GDM1 (cell line): ENCODE data around the gene ANKRA2.
"Not testable (repeated sequence)": the region's sequence is repeated elsewhere in the genome, so short reads cannot be mapped to it uniquely, and the experiment has no call there.

ENCODE experiments used
- DNase-seq: peaks from one replicate; lab custom pipeline; 2025; lab: John Stamatoyannopoulos, UW

The ANKRA2 gene

DNA sequence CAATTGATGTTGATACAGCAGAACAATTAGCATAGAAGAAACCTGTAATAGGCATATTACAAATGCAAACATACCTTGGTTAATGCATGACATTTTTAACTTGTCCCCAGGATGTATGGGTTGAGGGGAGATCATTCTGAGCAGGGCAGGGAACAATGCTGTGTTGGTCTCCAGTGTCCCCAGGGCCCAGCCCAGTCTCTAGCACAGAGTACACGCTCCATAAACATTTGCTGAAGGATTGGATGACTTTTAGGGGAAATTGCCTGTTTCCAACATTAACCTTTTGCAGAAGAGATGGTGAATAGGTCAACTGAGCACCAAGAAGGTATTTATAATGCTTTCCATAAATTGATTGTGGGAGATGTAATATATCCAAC lies 20.0 kb downstream of the ANKRA2 start:
- DNase-seq = no peak

DNA sequence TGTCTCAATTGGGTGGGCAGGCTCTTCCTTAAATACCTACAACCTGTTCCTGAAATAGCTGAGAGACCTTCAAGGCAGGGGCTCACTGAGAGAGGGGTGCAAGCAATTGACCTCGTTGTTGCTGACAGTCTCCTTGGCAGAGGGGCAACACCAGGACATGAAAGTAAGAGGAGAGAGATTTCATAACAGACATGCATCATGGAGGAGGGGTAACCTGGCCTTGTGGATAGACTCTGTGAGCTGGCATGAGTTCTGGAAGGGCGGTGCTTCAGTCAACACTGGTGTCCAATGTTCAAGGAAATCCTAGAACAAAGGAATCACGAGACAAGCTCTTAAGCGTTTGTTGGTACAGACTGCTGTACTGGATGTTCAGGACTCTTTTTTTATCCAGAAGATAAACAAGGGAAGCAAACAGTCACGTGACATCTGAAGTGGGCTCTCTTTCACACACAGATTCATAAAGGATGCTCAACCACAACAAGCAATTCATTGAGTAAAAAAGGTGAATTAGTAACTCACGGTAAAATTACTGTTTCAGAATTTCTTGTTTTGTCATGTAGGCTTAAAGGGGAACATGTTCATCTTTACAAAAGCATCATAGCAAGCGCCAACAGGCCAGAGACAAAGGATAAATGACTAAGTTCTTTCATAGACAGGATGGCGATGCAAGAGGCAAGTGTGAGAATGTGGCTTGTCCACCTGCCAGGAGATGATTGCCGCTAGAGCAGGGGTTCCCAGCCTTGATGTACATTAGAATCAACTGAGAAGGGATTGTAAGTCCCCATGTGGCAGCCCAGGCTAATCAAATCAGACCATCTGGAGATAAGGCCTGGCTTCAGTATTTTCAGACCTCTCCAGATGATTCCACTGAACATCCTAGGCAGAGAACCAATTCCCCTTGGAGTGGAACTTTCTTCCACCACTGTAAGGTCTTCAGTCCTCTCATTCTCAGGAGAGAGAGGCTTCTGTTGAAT lies 20.7 kb downstream of the ANKRA2 start:
- no peak for DNase-seq

DNA sequence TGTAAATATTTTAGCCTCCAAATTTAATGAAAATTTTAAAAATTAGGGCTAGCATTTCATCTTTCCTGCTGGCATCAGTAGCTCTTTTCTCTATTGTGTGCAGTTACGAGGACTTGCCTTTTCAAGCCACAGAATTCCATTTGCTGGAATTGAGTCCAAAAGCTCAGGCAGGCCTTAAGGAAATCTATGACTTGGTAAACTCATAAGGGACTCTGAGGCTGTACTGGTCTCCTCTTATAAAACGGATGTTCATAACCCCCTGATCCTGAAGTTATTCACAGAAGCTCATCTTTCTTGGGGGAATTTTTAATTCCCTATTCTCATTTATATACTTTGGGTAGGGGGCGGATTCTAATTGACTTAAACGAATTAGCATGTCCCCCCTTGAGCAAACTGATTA lies 23.4 kb downstream of the ANKRA2 start:
- no peak for DNase-seq

DNA sequence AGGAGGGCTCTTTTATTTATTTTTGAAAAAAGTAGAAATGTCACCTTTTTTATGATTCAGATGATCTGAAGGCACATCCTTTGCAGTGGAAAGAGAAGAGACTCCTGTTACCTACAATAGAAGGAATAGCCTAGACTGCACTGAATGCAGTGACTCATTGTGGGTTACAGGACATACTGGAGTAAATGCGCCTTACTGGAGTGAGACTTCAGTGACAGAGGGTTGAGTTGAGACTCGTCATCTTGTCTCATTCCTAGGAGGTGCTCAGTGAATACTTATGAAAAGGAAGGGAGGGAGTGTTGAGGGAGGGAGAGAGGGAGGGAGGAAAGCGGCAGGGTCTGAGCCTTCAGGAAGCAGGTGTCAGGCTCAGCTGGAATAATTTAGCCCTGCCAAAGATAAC lies 25.2 kb downstream of the ANKRA2 start:
- DNase-seq = no peak

DNA sequence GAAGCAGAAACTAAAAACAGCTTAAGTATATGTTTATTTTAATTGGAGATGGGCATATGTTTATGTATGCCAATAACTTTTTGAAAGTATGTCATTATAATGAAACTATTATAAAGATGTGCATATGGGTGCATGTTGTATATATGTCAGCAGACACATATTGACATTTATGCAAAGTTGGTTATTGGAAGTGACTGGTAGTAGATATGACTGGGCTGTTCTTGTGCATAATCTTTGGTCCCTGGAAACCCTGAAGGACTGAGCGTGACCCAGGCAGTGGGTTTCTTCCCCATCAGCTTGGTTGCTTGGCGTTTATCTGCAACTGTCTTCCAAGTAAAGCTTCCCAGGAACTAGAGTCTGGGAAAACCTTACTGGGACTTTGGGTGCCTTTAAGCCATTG lies 25.7 kb downstream of the ANKRA2 start:
- DNase-seq = no peak

DNA sequence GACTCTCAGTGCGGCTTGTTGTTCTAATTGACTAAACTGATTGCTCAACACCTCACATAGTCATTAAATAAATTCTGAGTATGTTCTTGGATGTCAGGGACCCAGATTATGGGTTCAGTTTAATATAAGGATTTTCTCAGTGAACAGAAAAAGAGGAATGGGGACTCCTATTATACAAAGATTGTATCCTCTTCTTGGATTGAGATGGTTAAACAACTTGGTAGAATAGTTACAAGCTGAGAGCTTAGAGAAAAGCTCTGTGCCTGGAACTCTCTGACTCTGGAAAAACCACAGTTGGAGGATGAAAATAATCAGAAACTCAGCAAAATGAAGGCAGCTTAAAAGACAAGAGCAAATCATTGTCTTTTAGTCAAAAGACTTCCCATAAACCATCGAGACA lies 30.5 kb downstream of the ANKRA2 start:
- DNase-seq = no peak

DNA sequence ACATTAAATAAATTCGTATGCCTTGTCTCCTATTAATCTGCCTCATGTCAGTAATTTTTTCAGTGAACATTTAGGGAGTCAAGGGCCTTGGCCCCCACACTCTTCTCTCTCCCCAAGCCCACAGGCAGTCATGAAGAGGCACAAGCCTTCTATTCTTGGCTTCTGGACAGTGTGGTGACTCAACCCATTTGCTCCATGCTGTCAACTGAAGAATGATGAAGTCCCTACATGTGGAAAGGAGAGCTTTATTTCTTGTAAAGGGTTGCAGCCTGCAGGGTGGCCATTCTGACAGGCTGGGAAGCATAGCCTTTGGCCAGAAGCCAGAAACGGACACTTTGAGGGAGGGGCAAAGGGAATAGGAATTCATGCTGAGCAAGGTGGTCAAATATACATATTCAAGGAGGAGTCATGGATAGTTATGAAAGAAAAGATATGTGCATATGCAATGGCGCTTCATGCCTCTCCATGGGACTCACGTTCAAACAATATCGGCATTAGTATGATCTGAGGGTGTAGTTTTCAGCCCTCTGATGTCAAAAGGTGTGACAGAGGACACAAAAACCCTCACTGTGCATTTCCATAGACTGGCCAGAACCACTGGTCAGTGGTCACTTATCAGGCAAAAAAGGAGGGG lies 31.3 kb downstream of the ANKRA2 start:
- no peak for DNase-seq

DNA sequence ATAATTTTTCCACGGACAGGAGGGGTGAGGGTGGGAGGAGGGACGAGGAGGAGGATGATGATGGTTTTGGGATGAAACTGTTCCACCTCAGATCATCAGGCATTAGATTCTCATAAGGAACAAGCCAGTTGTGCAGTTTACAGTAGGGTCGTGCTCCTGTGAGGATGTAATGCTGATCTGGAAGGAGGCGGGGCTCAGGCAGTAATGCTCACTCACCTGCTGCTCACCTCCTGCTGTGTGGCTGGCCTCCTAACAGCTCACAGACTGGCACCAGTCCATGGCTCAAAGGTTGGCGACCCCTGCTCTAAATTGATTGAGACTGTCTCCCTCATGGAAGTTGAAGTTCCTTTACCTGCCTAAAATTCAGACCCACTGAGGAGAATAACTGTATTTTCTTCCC lies 33.2 kb downstream of the ANKRA2 start:
- no peak for DNase-seq

DNA sequence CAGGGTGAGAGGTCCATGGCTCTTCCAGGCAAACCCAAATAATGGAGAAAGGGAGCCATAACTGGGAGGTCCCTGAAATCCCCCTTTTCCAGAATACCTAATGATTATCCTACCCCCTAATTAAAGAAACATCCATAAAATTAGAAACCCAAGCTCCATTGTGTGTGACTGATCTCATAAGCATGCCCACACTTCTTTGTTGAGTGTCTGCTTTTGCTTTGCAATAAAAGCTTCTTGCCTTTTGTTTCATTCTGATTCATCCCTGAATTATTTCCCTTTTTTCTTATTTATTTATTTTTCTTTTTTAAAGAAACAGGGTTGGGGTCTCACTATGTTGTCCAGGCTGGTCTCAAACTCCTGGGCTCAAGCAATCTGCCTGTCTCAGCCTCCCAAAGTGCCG lies 34.1 kb downstream of the ANKRA2 start:
- no peak for DNase-seq

DNA sequence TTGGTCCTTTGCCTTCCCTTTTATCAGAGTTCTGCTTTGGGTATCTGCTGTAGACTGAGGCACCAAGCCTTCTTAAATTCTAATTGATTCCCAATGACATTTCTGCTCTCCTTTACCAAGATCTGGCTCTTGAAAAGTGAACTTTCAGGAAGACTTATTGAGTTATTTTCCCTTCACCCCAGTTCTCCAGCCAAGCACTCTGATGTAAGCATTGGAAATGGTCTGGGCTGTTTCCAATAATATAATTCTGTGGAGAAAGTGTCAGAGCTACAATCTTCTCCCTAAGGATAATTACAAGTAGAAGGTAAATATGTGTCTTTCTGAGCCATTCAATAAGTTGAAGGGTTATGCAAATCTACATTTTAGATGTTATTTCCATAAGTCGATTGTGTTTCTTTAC lies 36.4 kb downstream of the ANKRA2 start:
- no peak for DNase-seq

DNA sequence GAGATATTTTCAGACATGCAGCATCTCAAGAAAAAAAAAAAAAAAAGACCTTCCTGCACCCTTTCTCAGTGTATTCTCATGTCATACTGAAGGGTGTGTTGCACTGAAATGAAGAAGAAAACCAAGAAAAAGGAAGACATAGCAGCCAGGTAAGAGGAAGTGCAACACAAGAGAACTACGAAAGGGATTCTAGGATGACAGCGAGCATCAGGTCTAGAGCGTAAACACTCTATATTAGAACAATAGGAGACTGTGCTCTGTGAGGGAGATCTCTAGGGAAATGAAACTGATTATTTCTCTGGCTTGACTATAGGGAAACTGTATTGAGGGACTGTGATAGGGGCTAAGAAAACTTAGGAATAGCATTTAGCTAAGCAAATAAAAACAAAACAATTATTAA lies 37.2 kb downstream of the ANKRA2 start:
- no peak for DNase-seq

DNA sequence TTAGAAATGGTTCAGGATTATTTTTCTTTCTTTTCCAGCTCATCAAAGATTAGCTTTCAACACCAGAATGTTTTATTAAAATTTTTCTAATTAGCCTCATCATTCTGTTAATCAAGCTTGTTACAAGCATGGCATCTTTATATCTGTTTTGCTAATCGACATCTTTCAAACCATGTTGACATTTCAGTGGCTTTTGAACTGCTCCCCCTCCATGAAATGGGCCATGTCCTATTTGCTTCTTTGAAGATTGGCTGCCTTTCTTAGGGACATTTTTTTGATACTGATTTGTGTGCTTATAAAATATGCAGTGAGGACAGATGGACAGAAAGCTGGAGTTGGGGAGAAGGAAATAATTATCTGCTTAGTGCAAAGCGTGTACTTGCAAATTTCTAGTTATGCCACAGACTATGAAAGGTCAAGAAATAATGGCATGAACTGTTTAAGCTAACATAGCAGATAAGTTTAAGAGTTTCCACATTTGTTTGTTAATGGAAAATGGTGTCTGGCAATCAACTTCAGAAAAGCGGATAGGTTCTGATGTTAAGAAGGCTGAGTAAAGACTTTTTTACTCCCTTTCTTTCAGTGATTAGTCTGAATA lies 39.7 kb downstream of the ANKRA2 start:
- DNase-seq = no peak

DNA sequence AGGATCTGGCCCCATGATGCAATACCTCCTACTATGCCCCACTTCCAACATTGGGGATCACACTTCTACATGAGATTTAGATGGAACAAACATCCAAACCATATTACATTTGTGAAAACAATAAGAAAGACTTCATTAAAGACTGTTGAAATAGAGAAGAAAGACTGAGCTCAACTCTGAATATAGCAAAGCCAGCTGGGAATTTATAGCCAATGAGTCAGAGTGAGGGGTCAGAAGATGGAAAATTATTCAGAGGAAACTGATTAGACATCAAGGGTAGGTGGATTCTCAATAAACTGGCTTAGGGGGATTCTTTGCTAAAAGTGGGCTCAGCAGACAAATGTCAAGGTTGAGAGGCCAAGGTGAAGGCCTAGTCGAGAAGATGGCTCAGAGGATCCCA lies 41.6 kb downstream of the ANKRA2 start:
- no peak for DNase-seq

DNA sequence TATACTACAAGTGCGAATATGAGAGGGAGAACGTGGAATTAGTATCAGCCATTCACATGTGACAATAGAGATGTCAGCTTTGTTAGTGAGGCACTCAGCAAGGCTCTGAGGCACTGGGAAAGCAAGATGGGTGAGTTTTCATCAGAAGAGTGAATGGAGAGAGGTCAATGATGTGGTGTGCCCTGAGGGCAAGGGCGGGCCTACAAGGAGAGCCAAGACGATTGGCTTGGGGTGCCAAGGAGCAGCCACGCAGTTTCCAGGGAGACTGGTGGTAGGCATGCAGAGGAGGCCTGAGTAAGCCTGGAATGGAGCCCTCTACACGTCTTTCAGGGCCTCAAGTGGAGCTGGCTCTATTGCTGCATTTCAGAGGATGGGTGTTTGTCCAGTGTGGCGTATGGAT lies 42.5 kb downstream of the ANKRA2 start:
- DNase-seq = no peak

DNA sequence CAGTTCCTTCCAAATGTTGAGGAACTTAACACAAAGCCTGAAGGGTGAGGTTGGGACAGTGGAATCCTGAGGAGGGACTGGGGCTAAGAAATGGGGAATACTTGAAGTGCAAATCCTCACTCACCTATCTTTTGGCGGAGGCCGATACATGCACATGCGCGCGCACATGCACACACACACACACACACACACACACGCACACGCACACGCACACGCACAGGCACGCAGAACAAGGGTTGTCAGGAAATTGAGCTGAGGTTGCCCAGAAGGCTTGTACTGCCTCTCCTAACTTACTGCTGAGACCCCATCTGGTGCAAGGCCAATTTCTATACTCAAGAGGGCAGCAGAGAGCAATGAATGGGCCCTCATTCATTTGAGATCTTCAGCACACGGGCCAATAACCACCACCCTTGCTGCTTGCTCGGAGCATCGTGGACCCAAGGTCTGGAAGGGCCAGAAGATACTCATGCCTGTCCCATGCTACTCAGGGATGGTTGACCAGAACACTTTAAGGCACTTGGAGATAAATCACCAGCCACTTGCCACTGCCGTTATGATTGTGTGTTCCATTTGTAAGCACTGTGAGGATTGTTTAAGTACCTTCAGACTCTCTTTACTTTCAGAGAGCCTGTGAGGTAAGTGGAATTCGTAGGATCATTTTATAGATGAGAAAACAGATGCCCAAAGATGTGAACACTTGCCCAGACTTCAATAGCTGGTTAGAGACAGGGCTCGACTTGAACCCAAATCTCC lies 45.7 kb downstream of the ANKRA2 start:
- DNase-seq = peak; percentile 68

DNA sequence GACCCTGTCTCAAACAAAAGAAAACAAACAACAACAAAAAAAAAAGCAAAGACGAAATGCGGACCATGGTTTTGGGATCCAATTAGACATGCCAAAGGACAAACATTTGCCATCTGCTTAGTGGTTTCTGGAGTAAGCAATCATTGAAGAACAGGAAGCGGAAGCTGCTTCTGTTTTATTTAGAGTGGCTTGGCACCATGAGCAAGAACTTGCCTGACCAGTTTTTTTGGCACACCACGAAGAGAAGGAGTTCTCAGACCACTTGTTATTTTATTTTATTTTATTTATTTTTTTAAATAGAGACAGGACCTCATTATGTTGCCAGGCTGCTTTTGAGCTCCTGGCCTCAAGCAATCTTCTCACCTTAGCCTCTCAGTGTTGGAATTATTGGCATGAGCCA lies 50.2 kb downstream of the ANKRA2 start:
- DNase-seq = no peak

DNA sequence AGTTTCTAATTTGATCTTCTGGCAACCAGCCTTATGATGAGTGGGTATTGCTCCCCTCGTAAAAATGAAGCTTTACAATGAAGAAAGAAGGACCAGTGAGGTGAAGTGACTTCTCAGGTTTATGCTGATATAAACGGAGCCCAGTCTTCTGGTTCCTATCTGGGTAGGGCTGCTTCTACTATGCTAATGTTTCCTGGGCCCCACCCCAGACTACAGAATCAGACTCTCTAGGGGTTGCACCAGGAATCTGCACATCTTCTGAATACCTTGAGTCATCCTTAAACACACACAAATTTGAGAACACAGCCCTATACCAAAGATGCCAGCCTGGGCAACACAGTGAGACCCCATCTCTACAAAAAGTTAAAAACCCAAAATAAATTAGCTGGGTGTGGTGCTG lies 51.0 kb downstream of the ANKRA2 start:
- DNase-seq = no peak

DNA sequence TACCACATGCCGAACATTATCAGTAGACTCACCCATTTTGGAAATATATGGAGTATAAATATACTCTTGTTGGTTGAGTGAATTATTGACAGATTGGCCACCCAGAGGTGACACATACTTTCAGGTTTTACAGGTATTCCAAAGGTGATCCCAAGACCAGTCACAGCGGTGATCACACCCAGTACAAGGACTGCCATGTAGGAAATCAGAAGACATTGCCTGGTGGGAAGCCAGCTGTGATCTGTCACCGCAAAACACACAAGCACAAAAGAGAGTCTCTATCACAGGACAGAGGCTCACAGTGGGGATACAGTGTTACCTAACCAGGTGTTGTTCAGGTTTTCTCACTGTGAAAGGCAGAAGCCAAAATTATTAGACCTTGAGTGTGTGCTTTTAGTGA lies 51.4 kb downstream of the ANKRA2 start:
- no peak for DNase-seq

DNA sequence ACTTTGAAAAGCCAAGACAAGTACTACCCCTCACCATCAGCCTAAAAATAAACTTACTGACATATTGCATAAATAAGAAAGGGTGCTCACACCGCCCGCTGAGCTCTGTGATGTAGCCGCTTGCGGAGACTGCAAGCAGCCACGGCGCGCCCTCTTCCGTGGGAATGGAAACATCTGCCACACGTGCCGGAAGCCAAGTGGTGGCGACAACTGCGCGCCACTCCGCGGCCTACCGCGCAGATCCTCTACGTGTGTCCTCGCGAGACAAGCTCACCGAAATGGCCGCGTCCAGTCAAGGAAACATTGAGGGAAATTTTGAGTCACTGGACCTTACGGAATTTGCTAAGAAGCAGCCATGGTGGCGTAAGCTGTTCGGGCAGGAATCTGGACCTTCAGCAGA lies 56.9 kb downstream of the ANKRA2 start:
- DNase-seq = not testable (repeated sequence)

DNA sequence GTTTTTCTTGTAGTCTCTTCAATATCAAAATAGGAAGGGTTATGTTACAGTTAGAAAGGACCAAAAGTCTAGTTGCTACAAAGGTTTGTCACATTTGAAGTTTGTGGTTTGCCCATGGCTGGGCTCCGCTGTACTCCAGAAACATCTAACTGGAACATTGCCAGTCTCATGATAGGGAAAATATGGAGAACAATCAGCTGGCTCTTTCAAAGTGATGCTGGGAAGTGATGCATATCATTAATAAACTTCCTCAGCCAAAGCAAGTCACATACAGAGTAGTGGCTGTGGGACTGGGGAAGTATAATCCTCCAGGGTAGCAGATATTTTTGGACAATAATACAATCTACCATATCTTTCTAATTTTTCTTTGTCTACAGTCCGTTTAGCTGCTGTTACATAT lies 58.4 kb downstream of the ANKRA2 start:
- DNase-seq = no peak

DNA sequence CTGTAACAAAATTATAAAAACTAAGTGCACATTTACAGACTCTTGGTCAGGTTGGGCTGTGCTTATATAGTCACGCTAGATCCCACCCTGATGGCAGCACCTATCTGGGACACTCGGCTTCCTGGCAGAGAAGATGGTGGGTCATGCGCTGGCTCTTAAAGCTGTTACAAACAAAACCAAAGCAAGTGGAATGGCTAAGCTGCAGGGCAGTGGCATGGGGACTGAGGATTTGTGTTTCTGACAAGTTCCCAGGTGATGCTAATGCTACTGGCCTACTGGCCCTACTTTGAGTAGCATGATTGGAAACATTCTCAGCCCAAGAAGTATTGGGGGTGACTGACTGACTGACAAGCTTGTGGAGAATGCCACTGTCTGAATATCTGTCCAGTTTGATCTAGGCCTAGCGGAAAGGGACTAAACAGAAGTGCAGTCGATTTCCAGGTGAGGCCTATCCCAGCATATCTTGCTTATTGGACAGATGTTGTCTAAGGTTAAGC lies 58.9 kb downstream of the ANKRA2 start:
- no peak for DNase-seq
